Activated CD4-positive, alpha-beta T cell treated with anti-CD3 and anti-CD28 coated beads for 4 hours (primary cell): ENCODE data around the gene RHNO1.

Source experiments
- DNase-seq, 2 donors: peaks; one replicate each; pipeline ENCODE4 v3.0.0-alpha.2; 2020

RHNO1 gene

DNA sequence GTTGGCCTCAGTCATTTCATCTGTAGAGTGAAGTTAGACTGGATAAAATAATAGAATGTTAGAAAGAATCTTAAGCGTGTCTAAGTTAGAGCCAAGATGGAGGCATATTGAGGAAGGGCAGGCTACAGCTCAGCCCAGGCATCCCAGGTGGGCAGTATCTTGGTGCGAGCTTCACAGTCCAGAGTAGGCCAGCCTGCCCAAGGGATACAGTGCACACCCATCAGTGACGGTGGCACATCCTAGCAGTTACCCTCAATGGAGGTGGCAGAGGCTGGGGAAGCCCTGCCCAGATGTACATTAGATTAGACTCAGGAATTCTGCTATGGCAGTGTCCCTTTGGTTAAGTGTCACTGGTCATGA lies 35.2 kb downstream of the RHNO1 start:
- DNase-seq = no peak

DNA sequence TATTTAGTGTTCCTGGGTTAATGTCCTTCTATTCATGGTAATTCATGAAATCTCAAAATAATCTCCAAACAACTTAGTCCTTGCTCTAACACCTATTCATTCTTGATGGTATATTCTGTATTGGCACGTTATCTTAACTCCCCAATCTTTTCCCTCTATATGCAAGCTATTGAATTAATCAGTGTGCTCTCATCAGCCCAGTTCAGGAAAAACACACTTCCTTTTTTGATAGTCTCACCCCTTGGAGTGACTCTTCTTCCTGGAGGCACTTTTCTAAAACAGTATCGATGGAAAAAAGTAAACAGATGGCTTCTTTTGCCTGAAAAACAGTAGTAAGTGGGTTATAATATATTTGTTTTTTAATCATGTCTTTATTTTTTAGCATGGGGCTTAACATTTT lies 42.2 kb downstream of the RHNO1 start:
- DNase-seq = no peak

DNA sequence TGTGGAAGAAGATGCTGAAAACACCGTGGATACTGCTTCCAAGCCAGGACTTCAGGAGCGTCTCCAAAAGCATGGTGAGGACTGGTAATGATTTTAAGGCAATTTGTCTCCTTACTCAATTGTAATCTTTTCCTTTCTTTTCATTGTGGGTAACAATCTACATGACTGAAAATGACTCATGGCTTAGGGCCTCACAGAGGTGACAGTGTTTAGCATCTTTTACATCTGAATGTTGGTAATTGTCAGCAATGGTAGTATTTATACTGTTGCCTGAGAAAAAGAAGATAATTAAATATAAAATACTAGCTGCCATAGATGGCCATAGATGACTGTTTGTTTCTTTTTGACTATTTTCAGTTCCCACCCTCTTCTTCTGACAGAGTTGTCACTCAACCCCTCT lies 45.3 kb downstream of the RHNO1 start:
- DNase-seq = no peak

DNA sequence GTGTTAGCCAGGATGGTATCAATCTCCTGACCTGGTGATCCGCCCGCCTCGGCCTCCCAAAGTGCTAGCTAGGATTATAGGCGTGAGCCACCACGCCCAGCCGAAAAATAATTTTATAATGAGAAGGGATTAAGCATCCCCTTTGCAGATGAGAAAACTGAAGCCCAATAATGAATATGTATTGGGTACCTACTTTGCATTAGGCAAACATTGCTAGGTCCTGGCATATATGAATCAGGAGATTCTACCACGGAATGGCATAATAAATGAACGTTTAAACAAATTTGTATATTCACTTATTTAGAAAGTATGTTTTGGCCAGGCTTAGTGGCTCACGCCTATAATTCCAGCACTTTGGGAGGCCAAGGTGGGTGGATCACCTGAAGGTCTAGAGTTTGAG lies 46.0 kb downstream of the RHNO1 start:
- DNase-seq = no peak

DNA sequence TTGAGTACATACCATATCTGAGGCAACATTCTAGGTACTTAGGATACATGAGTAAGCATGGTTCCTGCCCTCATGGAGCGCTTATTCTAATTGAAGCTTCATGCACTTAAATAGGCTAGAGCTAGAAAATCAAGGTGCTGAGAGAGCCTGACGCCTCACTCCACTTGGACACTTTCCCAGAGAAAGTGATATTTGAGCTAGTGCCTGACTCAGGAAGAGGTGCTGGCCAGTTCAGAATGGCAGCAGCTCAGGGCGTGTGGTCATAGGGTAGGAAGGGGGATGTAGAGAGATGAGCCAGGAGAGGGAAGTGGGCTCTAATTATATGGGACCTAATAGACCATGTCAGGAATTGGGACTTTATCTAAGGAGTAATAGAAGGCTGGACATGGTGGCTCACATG lies 47.0 kb downstream of the RHNO1 start:
- no peak for DNase-seq

DNA sequence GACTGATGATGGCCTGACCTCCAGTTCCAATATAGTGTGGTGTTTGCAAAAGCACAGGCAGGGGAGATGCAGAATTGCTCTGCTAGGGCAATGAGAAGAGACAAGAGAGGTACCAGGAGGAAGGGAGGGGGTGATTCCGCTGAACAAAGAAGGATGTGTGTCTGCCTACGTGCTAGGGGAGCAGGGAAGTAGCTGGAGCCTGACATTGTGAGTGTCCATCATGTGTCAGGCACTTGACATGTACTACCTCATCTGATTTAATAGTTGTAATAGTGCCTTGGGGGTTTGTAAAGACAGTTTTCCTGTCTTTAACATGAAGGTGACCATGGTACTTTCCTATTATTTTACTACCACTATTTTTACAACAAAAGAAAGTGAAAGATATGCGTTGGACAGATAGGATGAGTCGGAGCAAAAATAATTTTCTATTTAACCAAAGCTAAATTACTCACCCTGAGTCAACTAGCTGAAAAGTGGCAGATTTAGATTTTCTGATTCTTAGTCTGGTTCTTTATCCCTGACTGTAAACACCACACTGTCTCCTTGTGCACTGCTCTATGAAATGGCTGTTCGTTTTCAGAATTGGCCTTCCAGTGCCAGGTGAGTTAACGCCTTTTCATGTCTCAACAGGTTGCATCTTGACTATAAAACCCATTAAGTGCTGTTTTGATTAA lies 48.4 kb downstream of the RHNO1 start:
- DNase-seq = no peak

DNA sequence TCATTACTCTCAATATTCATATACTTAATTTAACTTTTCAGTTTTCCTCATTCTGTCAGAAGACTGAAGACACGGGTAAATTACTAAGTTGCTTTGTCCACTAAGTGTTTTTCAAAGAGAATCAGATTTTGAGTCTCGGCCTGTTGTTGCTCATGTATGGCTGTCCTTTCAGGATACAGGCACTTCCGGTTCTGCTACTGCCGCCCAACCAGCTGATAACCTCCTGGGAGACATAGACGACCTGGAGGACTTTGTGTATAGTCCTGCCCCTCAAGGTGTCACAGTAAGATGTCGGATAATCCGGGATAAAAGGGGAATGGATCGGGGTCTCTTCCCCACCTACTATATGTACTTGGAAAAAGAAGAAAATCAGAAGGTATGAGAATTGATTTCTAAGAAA lies 53.8 kb downstream of the RHNO1 start:
- no peak for DNase-seq

DNA sequence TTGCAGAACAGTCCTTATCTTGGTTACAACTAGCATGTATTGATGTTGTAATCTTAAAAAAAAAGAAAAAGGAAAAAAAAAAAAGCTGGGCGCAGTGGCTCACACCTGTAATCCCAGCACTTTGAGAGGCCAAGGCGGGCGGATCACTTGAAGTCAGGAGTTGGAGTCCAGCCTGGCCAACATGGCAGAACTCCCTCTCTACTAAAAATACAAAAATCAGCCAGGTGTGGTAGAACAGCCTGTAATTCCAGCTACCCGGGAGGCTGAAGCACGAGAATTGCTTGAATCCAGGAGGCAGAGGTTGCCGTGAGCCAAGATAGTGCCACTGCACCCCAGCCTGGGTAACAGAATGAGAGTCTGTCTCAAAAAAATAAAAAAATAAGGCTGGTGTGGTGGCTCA lies 56.6 kb downstream of the RHNO1 start:
- no peak for DNase-seq

DNA sequence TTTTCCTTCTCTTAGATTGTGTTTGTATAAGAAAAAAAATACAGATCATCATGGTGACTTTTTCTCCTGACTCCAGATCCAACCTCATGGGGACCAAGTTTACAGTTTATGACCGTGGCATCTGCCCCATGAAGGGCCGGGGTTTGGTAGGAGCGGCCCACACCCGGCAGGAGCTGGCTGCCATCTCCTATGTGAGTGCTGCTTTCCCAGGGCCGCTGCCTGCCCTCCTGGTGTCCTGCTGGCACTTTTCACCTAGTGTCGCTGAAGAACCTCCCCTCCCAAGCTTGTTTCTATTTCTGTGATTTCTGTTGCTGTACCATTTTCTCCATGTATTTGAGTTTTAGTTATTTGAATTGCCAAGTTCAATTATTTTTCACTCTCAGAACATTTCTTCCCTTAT lies 57.3 kb downstream of the RHNO1 start:
- DNase-seq = no peak

DNA sequence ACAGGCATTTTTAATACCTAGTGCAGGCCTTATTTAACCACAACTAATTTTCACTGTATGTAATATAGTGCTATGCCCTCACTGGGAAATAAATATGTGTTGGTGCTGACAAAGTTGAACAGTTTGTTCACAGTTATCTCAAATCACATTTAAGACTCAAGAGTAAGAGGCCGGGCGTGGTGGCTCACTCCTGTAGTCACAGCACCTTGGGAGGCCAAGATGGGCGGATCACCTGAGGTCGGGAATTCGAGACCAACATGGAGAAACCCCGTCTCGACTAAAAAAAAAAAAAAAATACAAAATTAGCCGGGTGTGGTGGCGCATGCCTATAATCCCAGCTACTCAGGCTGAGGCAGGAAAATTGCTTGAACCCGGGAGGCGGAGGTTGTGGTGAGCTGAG lies 59.3 kb downstream of the RHNO1 start:
- no peak for DNase-seq

DNA sequence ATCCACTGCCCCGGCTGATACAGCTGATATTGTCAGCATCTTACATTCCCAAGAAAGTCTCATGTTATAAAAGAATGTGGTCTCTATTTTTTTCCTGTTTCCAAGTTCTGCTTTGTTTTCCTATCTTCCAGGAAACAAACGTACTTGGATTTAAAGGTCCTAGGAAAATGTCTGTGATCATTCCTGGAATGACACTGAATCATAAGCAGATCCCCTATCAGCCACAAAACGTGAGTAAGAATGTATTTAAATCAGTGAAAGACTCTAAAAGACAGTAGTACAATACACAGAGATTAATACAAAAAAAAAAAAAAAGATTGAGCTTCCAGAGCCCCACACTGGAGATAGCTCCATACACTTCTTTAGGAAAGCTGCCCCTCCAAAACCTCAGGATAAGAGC lies 60.5 kb downstream of the RHNO1 start:
- DNase-seq = no peak
